Measurements from ENCODE around the gene C1QTNF12. TPM values are rescaled to one million over a fixed set of nuclear protein-coding genes. Genes with fewer than 3 reads are reported as not detected.

The C1QTNF12 gene
- total RNA-seq, 2 experiments from 2014 or later: 2.6 to 4.9 TPM

GRCh38 chr1:1217621-1218523 lies 28.6 kb downstream of the C1QTNF12 start:
- DNase-seq (peak; percentile 47), ATAC-seq (no peak)
- no peaks in the 10 kb centered on the region for H3K9me3 Mint-ChIP-seq
- CTCF ChIA-PET: interaction anchor here (3.3 kb wide), 1 partner anchor 96 kb away, joined by 17 read pairs; no protein-coding TSS in a partner anchor
- intact Hi-C loops (cut with micrococcal nuclease): no loop called here
- H3K4me1 Mint-ChIP-seq (ENCODE audit: low read depth): peaks cover 44% of the 10 kb centered on the region
- peaks cover 29% of the 10 kb centered on the region for H3K36me3 Mint-ChIP-seq (ENCODE audit: low read depth)
- POLR2A ChIA-PET: interaction anchor here (1.5 to 8.4 kb wide), 3 partner anchors 10 to 11 kb away, joined by 9 to 64 read pairs (median 18); partner anchors contain the start of genes B3GALT6, SDF4 and TNFRSF18
- no peak overlapping the region for H3K4me3 Mint-ChIP-seq
- H3K27me3 Mint-ChIP-seq: no peaks in the 10 kb centered on the region
- no peak for TF ChIP-seq CTCF (IDR thresholded peaks at IDR 0.05)
- peak overlapping the region; percentile 76 for H3K27ac Mint-ChIP-seq

- TF ChIP-seq CTCF (IDR thresholded peaks at IDR 0.05): no peak
- intact Hi-C loops (cut with micrococcal nuclease): no loop called here
- Mint-ChIP-seq H3K4me1 (ENCODE audit: low read depth) (peaks cover 44% of the 10 kb centered on the region), H3K9me3 (no peaks in the 10 kb centered on the region), H3K36me3 (ENCODE audit: low read depth) (peaks cover 29% of the 10 kb centered on the region), H3K4me3 (peak overlapping the region; percentile 1), H3K27me3 (no peaks in the 10 kb centered on the region), H3K27ac (peak overlapping the region; percentile 83)
- ATAC-seq (no peak), DNase-seq (peak; percentile 43)
- POLR2A ChIA-PET: interaction anchor here (1.7 to 8.4 kb wide), 3 partner anchors 11 to 18 kb away, joined by 5 to 64 read pairs (median 18); partner anchors contain the start of genes B3GALT6, SDF4 and TNFRSF18
- CTCF ChIA-PET: interaction anchor here (3.3 kb wide), 1 partner anchor 95 kb away, joined by 17 read pairs; no protein-coding TSS in a partner anchor
Measured at GRCh38 chr1:1216770-1217620, 29.5 kb downstream of the C1QTNF12 start.

GRCh38 chr1:1215881-1216605 lies 30.5 kb downstream of the C1QTNF12 start:
- no peaks in the 10 kb centered on the region for H3K27me3 Mint-ChIP-seq
- peaks cover 45% of the 10 kb centered on the region for H3K4me1 Mint-ChIP-seq (ENCODE audit: low read depth)
- POLR2A ChIA-PET: interaction anchor here (1.1 to 8.4 kb wide), 4 partner anchors 10 to 19 kb away, joined by 3 to 64 read pairs (median 12); partner anchors contain the start of genes B3GALT6, SDF4 and TNFRSF18
- CTCF ChIA-PET: interaction anchor here (1.2 to 3.3 kb wide), 2 partner anchors 15 to 94 kb away, joined by 4 to 17 read pairs; no protein-coding TSS in a partner anchor
- H3K36me3 Mint-ChIP-seq (ENCODE audit: low read depth): peaks cover 28% of the 10 kb centered on the region
- intact Hi-C loops (cut with micrococcal nuclease): no loop called here
- H3K4me3 Mint-ChIP-seq: peak overlapping the region; percentile 1
- peak overlapping the region; percentile 83 for H3K27ac Mint-ChIP-seq
- H3K9me3 Mint-ChIP-seq: no peaks in the 10 kb centered on the region
- no peak for ATAC-seq
- TF ChIP-seq CTCF (IDR thresholded peaks at IDR 0.05): no peak
- no peak for DNase-seq

- intact Hi-C loops (cut with micrococcal nuclease): no loop called here
- H3K36me3 Mint-ChIP-seq (ENCODE audit: low read depth): peaks cover 30% of the 10 kb centered on the region
- DNase-seq: no peak
- H3K4me3 Mint-ChIP-seq: peak overlapping the region; percentile 76
- no peak for ATAC-seq
- TF ChIP-seq CTCF (IDR thresholded peaks at IDR 0.05): no peak
- no peaks in the 10 kb centered on the region for H3K27me3 Mint-ChIP-seq
- peak overlapping the region; percentile 69 for H3K27ac Mint-ChIP-seq
- H3K9me3 Mint-ChIP-seq: no peaks in the 10 kb centered on the region
- ChIA-PET CTCF (interaction anchor here (1.2 kb wide), 1 partner anchor 16 kb away, joined by 4 read pairs; no protein-coding TSS in a partner anchor), POLR2A (interaction anchor here (1.0 to 8.4 kb wide), 5 partner anchors 9 to 20 kb away, joined by 3 to 64 read pairs (median 5); partner anchors contain the start of genes B3GALT6, SDF4 and TNFRSF18)
- H3K4me1 Mint-ChIP-seq (ENCODE audit: low read depth): peaks cover 49% of the 10 kb centered on the region
Measured at GRCh38 chr1:1215080-1215676, 31.3 kb downstream of the C1QTNF12 start.

Measured in activated CD8-positive, alpha-beta T cell treated with anti-CD3 and anti-CD28 coated beads for 36 hours (primary cell).